GM12878 (cell line): ENCODE data around the gene PAX5.

Experiments used
- CTCF ChIP-seq, 3 experiments: IDR thresholded peaks in 2 of 3; conservative IDR thresholded peaks in 1 of 3; 2 replicates each; pipeline ENCODE4 v1.5.1; 2011; ENCODE audit warnings: low read depth in 3 of 3, low read length in 3 of 3, mild to moderate bottlenecking in 3 of 3, control low read depth in 2 of 3, moderate library complexity in 2 of 3, inconsistent platforms in 1 of 3, mixed read lengths in 1 of 3; ENCODE audit not compliant: control insufficient read depth in 2 of 3, insufficient read depth in 1 of 3; ENCODE audit errors: extremely low read depth in 1 of 3
- POLR2A ChIP-seq: IDR thresholded peaks from 2 replicates; pipeline ENCODE4 v1.6.1; 2011; ENCODE audit warnings: low read depth, mild to moderate bottlenecking, low read length
- POLR2AphosphoS2 ChIP-seq: IDR thresholded peaks from 2 replicates; pipeline ENCODE4 v1.6.1; 2011; ENCODE audit warnings: low read depth, mild to moderate bottlenecking, low read length, improper control_type of control experiment, moderate library complexity
- POLR2AphosphoS5 ChIP-seq: IDR thresholded peaks from 2 replicates; pipeline ENCODE4 v1.6.1; 2011; ENCODE audit warnings: mild to moderate bottlenecking, low read length, inconsistent platforms
- RFX5 ChIP-seq: IDR thresholded peaks from 2 replicates; pipeline ENCODE4 v1.6.1; 2011; ENCODE audit warnings: low read depth, low read length, improper control_type of control experiment
- SMARCA5 ChIP-seq: fragments of 450-650 bp; IDR thresholded peaks from 2 replicates; pipeline ENCODE4 v1.6.1; 2017; ENCODE audit warnings: mild to moderate bottlenecking
- TAF1 ChIP-seq: IDR thresholded peaks from 2 replicates; pipeline ENCODE4 v1.6.1; 2011; ENCODE audit warnings: mild to moderate bottlenecking, low read depth, low read length, borderline replicate concordance
- TF ChIP-seq, protein P1 (sequence below): IDR thresholded peaks from 2 replicates; pipeline ENCODE4 v1.6.1; 2012; ENCODE audit warnings: low read depth, low read length, improper control_type of control experiment

GRCh38 chr9:36864491-36865410 is 169.3 kb downstream of the PAX5 start:
- TF ChIP-seq RFX5: no peak
- TF ChIP-seq POLR2AphosphoS2: no peak
- 0 out of 2 replicates have a peak, but pooled peaks have one; percentile 16 for TF ChIP-seq POLR2A
- TF ChIP-seq, protein P1, sequence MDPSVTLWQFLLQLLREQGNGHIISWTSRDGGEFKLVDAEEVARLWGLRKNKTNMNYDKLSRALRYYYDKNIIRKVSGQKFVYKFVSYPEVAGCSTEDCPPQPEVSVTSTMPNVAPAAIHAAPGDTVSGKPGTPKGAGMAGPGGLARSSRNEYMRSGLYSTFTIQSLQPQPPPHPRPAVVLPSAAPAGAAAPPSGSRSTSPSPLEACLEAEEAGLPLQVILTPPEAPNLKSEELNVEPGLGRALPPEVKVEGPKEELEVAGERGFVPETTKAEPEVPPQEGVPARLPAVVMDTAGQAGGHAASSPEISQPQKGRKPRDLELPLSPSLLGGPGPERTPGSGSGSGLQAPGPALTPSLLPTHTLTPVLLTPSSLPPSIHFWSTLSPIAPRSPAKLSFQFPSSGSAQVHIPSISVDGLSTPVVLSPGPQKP: no peak
- TF ChIP-seq SMARCA5: no peak
- no peak for TF ChIP-seq CTCF (IDR thresholded peaks at IDR 0.05 in 2 of 3, conservative IDR thresholded peaks at IDR 0.05 in 1 of 3; ENCODE audit: control insufficient read depth in 2 of 3, extremely low read depth in 1 of 3, insufficient read depth in 1 of 3, low read depth in 3 of 3, low read length in 3 of 3)
- no peak for TF ChIP-seq TAF1
- no peak for TF ChIP-seq POLR2AphosphoS5
